GM06990 (cell line): ENCODE data around the gene AKAP12.
"Not testable (repeated sequence)": the region's sequence is repeated elsewhere in the genome, so short reads cannot be mapped to it uniquely, and the experiment has no call there.

Experiments used
- DNase-seq: peaks from one replicate; pipeline ENCODE4 v3.0.0-alpha.2; 2011; ENCODE audit not compliant: insufficient read length; ENCODE audit errors: extremely low read depth
- H3K27me3 ChIP-seq: replicated peaks from 2 replicates; pipeline ENCODE4 v1.6.0; 2011; ENCODE audit warnings: low read length; ENCODE audit not compliant: control insufficient read depth, insufficient read depth
- H3K36me3 ChIP-seq: 2 replicates; pipeline ENCODE4 v1.5.1; 2011; ENCODE audit warnings: low read length; ENCODE audit not compliant: control insufficient read depth, insufficient read depth
- H3K4me3 ChIP-seq: replicated peaks from 2 replicates; pipeline ENCODE4 v1.5.1; 2011; ENCODE audit warnings: low read depth, mild to moderate bottlenecking, control low read depth, low read length
- TF ChIP-seq, protein P1 (sequence below): IDR thresholded peaks from 2 replicates; pipeline ENCODE4 v1.5.1; 2011; ENCODE audit warnings: low read length, control low read depth, mild to moderate bottlenecking, inconsistent platforms; ENCODE audit not compliant: insufficient read depth, poor library complexity, severe bottlenecking

The AKAP12 gene

DNA sequence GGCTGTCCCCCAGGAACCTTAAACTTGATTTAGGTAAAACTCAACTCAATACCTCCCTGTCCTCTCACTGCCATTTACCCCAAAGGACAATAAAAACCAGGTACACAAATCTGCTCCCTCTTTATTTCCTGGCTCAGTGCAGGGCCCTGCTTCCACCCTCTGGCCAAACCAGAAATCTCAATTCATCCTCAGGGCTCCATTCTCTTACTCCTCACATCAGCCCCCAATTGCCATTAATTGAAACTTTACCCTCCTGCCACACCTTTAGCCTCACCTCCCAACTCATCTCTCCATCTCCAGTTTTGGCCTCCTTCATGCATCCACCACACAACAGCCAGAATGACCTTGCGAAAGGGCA is 141.1 kb downstream of the AKAP12 start:
- TF ChIP-seq, protein P1, sequence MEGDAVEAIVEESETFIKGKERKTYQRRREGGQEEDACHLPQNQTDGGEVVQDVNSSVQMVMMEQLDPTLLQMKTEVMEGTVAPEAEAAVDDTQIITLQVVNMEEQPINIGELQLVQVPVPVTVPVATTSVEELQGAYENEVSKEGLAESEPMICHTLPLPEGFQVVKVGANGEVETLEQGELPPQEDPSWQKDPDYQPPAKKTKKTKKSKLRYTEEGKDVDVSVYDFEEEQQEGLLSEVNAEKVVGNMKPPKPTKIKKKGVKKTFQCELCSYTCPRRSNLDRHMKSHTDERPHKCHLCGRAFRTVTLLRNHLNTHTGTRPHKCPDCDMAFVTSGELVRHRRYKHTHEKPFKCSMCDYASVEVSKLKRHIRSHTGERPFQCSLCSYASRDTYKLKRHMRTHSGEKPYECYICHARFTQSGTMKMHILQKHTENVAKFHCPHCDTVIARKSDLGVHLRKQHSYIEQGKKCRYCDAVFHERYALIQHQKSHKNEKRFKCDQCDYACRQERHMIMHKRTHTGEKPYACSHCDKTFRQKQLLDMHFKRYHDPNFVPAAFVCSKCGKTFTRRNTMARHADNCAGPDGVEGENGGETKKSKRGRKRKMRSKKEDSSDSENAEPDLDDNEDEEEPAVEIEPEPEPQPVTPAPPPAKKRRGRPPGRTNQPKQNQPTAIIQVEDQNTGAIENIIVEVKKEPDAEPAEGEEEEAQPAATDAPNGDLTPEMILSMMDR, result no peak
- DNase-seq, result no peak
- Histone ChIP-seq H3K4me3 (no peak overlapping the region), H3K27me3 (no peaks in the 10 kb centered on the region), H3K36me3 (peaks cover 2% of the 10 kb centered on the region; the same call in 1 of the 2 replicates)

DNA sequence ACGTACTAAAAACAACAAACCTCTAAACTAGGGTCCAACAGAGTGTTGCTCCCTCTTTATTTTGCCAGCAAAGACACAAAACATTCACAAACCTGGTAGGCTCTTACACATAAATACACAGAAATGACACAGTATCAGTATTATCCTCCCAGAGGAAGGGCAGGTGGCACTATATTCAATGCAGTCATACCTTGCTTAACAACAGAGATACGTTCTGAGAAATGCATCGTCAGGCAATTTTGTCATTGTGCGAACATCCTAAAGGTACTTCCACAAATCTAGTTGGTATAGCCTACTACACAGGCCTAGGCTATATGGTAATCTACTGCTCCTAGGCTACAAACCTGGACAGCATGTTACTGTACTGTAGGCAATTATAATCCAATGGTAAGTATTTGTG is 142.0 kb downstream of the AKAP12 start:
- Histone ChIP-seq H3K36me3 (peaks cover 2% of the 10 kb centered on the region; the same call in 1 of the 2 replicates), H3K27me3 (no peaks in the 10 kb centered on the region), H3K4me3 (no peak overlapping the region)
- TF ChIP-seq, protein P1, result no peak
- no peak for DNase-seq

DNA sequence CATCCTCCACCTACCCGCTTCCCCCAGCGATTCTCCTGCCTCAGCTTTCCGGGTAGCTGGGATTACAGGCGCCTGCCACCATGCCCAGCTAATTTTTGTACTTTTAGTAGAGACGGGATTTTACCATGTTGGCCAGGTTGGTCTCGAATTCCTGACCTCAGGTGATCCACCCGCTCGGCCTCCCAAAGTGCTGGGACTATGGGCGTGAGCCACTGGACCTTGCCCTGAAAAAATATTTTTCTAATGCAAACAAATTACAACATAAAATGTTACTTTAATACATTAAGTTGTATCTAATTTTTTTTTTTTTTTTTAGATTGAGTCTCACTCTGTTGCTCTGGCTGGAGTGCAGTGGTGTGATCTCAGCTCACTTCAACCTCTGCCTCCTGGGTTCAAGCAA is 142.9 kb downstream of the AKAP12 start:
- H3K4me3 ChIP-seq, H3K27me3 ChIP-seq, H3K36me3 ChIP-seq, DNase-seq: not testable (repeated sequence)

DNA sequence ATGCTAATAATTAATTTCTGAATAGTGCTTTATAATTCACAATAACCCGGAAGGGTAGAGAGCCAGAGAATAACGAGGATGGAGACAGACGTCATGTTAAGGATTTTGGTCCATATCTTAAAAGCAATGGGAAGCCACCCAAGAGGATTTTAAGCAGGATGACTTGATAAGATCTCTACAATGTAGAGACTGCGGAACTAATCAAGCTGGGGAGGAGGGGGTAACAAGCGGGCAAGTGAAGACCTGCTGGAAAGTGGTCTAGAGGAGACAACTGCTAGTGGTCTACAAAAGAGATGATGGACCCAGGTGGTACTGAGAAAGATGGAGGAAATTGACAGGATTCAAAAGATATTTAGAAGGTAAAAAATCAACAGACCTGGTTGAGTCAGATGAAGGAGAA is 144.4 kb downstream of the AKAP12 start:
- no peaks in the 10 kb centered on the region for H3K27me3 ChIP-seq
- no peak for DNase-seq
- peaks cover 2% of the 10 kb centered on the region for H3K36me3 ChIP-seq
- TF ChIP-seq, protein P1, result no peak
- no peak overlapping the region for H3K4me3 ChIP-seq

DNA sequence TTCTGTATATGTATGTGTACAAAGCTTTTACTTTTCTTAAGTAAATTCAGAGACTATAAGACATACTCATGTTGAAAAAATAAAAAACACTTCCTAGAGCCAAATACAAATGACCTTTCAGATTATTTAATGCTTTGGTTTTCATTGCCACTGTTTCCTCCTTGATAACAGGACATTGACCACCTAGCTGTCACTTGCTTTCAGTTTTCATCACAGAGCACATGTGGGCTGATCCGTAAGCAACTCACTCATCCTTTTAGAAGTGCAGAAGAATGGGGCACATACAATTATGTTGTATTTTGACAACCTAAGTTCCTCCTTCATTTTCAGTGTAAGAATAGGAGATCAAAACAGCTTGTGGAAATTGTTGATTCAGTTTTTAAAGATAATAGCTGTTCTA is 145.4 kb downstream of the AKAP12 start:
- H3K36me3 ChIP-seq, result peaks cover 2% of the 10 kb centered on the region
- no peaks in the 10 kb centered on the region for H3K27me3 ChIP-seq
- no peak overlapping the region for H3K4me3 ChIP-seq
- DNase-seq, result no peak
- TF ChIP-seq, protein P1, result no peak

DNA sequence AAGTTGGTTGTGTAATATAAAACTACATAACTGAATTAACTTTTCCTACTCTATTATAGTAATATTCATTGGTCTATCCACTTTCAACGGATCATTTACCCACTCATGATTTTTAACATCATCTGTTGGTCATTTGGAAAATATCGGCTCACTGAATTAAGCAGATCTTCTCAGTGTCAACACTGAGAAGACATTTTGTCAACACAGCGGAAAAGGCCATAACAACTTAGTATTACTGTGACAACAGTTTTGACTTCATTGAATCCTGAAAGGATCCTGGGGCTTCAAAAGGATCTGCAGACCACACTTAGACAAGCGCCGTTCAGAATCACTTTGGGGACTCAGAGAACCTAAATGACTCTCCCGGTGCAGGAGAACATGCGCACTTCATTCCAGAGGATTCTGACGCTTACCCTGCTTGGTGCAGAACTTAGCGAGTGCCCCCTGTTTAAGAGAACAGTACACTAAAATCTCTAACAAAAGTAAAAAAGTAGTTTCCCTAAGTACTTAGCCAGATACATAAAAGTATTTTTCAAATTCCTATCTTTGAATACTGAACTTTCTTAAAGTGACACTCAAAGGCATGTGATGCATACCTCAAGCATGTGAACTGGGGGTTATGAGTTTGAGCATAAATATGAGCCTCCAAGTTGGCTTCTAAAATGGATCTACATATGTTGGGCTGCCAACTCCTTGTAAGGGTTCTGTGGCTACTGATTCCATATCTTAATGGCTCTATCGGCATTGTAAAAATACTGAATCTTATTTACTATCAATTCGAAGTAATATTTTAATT is 147.6 kb downstream of the AKAP12 start:
- TF ChIP-seq, protein P1, result no peak
- Histone ChIP-seq H3K36me3 (peaks cover 2% of the 10 kb centered on the region), H3K27me3 (no peaks in the 10 kb centered on the region), H3K4me3 (no peak overlapping the region)
- DNase-seq, result no peak
